K562 (cell line): Measurements from ENCODE around the gene ARR3. TPM values are rescaled to one million over a fixed set of nuclear protein-coding genes. Genes with fewer than 3 reads are reported as not detected.
"Not testable (repeated sequence)": the region's sequence is repeated elsewhere in the genome, so short reads cannot be mapped to it uniquely, and the experiment has no call there.

Experiments
- ATAC-seq: fragments of 200-7000 bp; cut with Tn5 transposase; 3 replicates; pipeline ENCODE4 v1.9.1; 2020; ENCODE audit warnings: moderate library complexity
- BruUV-seq: library from RNA; stranded (reverse); fragments of 400-500 nt; replicated peaks from 2 replicates; lab custom pipeline; 2021; lab: Mats Ljungman, UMichigan
- CTCF ChIA-PET: fragments of 300-600 bp; formaldehyde crosslinking; extraction: SDS; loops from one replicate; lab custom pipeline; 2021; ENCODE audit warnings: low intra/inter-chr PET ratio; lab: Yijun Ruan, JAX
- POLR2A ChIA-PET: fragments of 300-600, 350-650 bp; sonication (Branson Sonifier 250); formaldehyde crosslinking; extraction: SDS; loops from one replicate; lab custom pipeline; 2021; ENCODE audit warnings: antibody characterized with exemption, inconsistent platforms; lab: Yijun Ruan, JAX
- DNase-seq, 4 experiments: peaks; one replicate each; pipeline versions ENCODE4 v3.0.0 to v3.0.0-alpha.2; 2011 to 2018; ENCODE audit warnings: low spot score in 3 of 4, mixed read lengths in 3 of 4; ENCODE audit errors: extremely low read depth in 1 of 4
- FAIRE-seq: peaks from 2 replicates; lab custom pipeline; 2011; peaks lifted over from hg19 to GRCh38; lab: Jason Lieb, UNC
- H2AFZ ChIP-seq: 2 replicates; pipeline ENCODE4 v1.6.0; 2011; ENCODE audit warnings: low read depth, low read length, control low read depth, inconsistent platforms
- H3K27ac ChIP-seq: fragments of 200-600 bp; 3 replicates; pipeline ENCODE4 v1.8.0; 2011; ENCODE audit warnings: low read depth, mild to moderate bottlenecking, control low read depth, inconsistent platforms, low read length, moderate library complexity, mixed read lengths; ENCODE audit errors: extremely low read depth
- H3K27me3 ChIP-seq, 2 experiments: fragments of 300-600 bp in 1 of 2; 2 replicates in 1 of 2; 3 replicates in 1 of 2; pipeline versions ENCODE4 v1.6.0 to v1.8.0; 2011; ENCODE audit warnings: inconsistent platforms in 2 of 2, low read length in 2 of 2, mild to moderate bottlenecking in 1 of 2, mixed read lengths in 1 of 2, moderate library complexity in 1 of 2; ENCODE audit not compliant: control insufficient read depth in 2 of 2, insufficient read depth in 2 of 2
- H3K36me3 ChIP-seq: fragments of 300-600 bp; 3 replicates; pipeline ENCODE4 v1.8.0; 2011; ENCODE audit warnings: mild to moderate bottlenecking, low read length, inconsistent platforms; ENCODE audit not compliant: control insufficient read depth, insufficient read depth
- H3K4me1 ChIP-seq, 2 experiments: fragments of 200-600 bp in 1 of 2; replicated peaks in 1 of 2; 2 replicates in 1 of 2; 3 replicates in 1 of 2; pipeline versions ENCODE4 v1.5.1 to v1.8.0; 2011; ENCODE audit warnings: inconsistent platforms in 2 of 2, low read length in 2 of 2, mild to moderate bottlenecking in 1 of 2, mixed read lengths in 1 of 2, moderate library complexity in 1 of 2; ENCODE audit not compliant: control insufficient read depth in 2 of 2, insufficient read depth in 2 of 2
- H3K4me2 ChIP-seq: 2 replicates; pipeline ENCODE4 v1.6.1; 2011; ENCODE audit warnings: low read length, control low read depth, inconsistent platforms, mixed read lengths; ENCODE audit not compliant: insufficient read depth
- H3K4me3 ChIP-seq: fragments of 200-600 bp; sonication (generic), shearing (Covaris generic); 2 replicates; pipeline ENCODE4 v1.5.1; 2016; ENCODE audit warnings: control low read depth, inconsistent platforms
- H3K79me2 ChIP-seq: fragments of 200-600 bp; 3 replicates; pipeline ENCODE4 v1.8.0; 2011; ENCODE audit warnings: low read length, inconsistent platforms; ENCODE audit not compliant: control insufficient read depth, insufficient read depth
- H3K9ac ChIP-seq, 2 experiments: 2 replicates each; pipeline versions ENCODE4 v1.6.0 to v1.6.1; 2011; ENCODE audit warnings: low read depth in 2 of 2, low read length in 2 of 2, control low read depth in 1 of 2, inconsistent platforms in 1 of 2, mild to moderate bottlenecking in 1 of 2, mixed read lengths in 1 of 2; ENCODE audit not compliant: insufficient read depth in 1 of 2
- H3K9me1 ChIP-seq: one replicate; pipeline ENCODE4 v1.6.0; 2011; ENCODE audit warnings: inconsistent platforms, mild to moderate bottlenecking, low read length, moderate library complexity; ENCODE audit not compliant: control insufficient read depth, insufficient read depth
- H3K9me3 ChIP-seq: replicated peaks from 2 replicates; pipeline ENCODE4 v1.5.1; 2011; ENCODE audit warnings: low read depth, low read length, inconsistent platforms; ENCODE audit not compliant: control insufficient read depth, insufficient read depth
- H4K20me1 ChIP-seq: replicated peaks from 2 replicates; pipeline ENCODE4 v1.6.1; 2011; ENCODE audit warnings: low read length, inconsistent platforms, mixed read lengths; ENCODE audit not compliant: control insufficient read depth, insufficient read depth
- ZNF124 ChIP-seq: sonication (generic); formaldehyde crosslinking; IDR thresholded peaks from 2 replicates; pipeline ENCODE4 v1.8.1; 2022; ENCODE audit warnings: missing genetic modification reagents
- ZNF384 ChIP-seq: IDR thresholded peaks from 2 replicates; pipeline ENCODE4 v1.6.1; 2012; ENCODE audit warnings: low read depth, low read length, improper control_type of control experiment
- WGBS: fragments of 100-300 bp; shearing (Covaris generic); methylation state at CpG from one replicate; pipeline ENCODE4 v1.1.6; 2016; ENCODE audit warnings: low coverage, mixed read lengths; ENCODE audit not compliant: insufficient coverage; ENCODE audit errors: missing lambda C conversion rate; 5-methylcytosine and 5-hydroxymethylcytosine counted together
- in situ Hi-C: fragments of 300-500 bp; cut with MboI; formaldehyde crosslinking; loops from 4 replicates; pipeline ENCODE4 v1.15.0; 2018; ENCODE audit warnings: inconsistent platforms, mixed read lengths
- intact Hi-C: fragments of 100-400 bp; cut with micrococcal nuclease; formaldehyde crosslinking; loops from 2 replicates; pipeline ENCODE4 v1.14.2; 2022
- polyA plus RNA-seq, 8 experiments: library from polyadenylated mRNA; depleted of rRNA in 4 of 8; stranded (reverse) in 5 of 8; unstranded in 3 of 8; fragments of >200 nt; fragmentation: Nextera tagmentation in 2 of 8; fragmentation: Illumina TruSeq in 1 of 8; extraction: Ambion mirVana in 2 of 8; extraction: Trizol in 1 of 8; gene quantifications; 2 replicates each; pipeline versions ENCODE4 v1.2.1 to v1.2.3, GENCODE V29; 2011 to 2014; ENCODE audit warnings: inconsistent platforms in 1 of 8, missing spikeins in 1 of 8
- total RNA-seq, 7 experiments: library from RNA; depleted of rRNA in 6 of 7; stranded (reverse); fragments of >200 nt in 6 of 7; fragmentation: Illumina TruSeq in 2 of 7; extraction: Trizol in 2 of 7; gene quantifications; 2 replicates each; pipeline versions ENCODE4 v1.2.1 to v1.2.3, GENCODE V29; 2011 to 2021; ENCODE audit warnings: low replicate concordance in 1 of 7
- TF ChIP-seq, protein P1 (sequence below), 3 experiments: IDR thresholded peaks in 2 of 3; conservative IDR thresholded peaks in 1 of 3; 2 replicates each; pipeline ENCODE4 v1.5.1; 2011 to 2012; ENCODE audit warnings: low read length in 3 of 3, mild to moderate bottlenecking in 3 of 3, control low read depth in 2 of 3, improper control_type of control experiment in 1 of 3, inconsistent platforms in 1 of 3, low read depth in 1 of 3, mixed read lengths in 1 of 3, moderate library complexity in 1 of 3; ENCODE audit not compliant: insufficient read depth in 2 of 3

ARR3 gene
- total and polyA plus RNA-seq, 9 of the 15 experiments (the other 6 are each of a cell fraction or from before 2014, with no cell fraction given) = not detected

DNA sequence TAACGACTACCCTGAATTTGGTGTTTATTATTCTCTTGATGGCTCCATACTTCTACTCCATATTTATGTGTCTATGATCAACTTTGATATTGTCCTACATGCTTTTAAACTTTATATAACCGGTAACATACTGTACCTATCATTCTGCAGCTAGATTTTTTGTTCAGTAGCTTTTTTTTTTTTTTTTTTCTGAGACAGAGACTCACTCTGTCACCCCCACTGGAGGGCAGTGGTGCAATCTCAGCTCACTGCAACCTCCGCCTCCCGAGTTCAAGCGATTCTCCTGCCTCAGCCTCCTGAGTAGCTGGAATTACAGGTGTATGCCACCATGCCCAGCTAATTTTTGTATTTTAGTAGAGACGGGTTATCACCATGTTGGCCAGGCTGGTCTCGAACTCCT is 5.9 kb downstream of the ARR3 start:
- peaks cover 0 to 15% of the 10 kb centered on the region in 2 experiments; a peak in 3 of 5 replicates for H3K27me3 ChIP-seq
- H3K9me3 ChIP-seq, H3K9ac ChIP-seq, POLR2A ChIA-PET, H4K20me1 ChIP-seq, H2AFZ ChIP-seq, H3K4me3 ChIP-seq, H3K79me2 ChIP-seq, H3K36me3 ChIP-seq, FAIRE-seq, H3K4me2 ChIP-seq: not testable (repeated sequence)
- DNase-seq = peak in 1 of 4 experiments; percentile 4
- CTCF ChIA-PET = interaction anchor here (0.8 kb wide), 1 partner anchor 160 kb away, joined by 3 read pairs; no protein-coding TSS in a partner anchor
- 2% methylated on average over 7 of the region's 7 CpGs for WGBS
- TF ChIP-seq ZNF384 = peak; percentile 58; the same call in 1 of the 2 replicates
- TF ChIP-seq, protein P1, sequence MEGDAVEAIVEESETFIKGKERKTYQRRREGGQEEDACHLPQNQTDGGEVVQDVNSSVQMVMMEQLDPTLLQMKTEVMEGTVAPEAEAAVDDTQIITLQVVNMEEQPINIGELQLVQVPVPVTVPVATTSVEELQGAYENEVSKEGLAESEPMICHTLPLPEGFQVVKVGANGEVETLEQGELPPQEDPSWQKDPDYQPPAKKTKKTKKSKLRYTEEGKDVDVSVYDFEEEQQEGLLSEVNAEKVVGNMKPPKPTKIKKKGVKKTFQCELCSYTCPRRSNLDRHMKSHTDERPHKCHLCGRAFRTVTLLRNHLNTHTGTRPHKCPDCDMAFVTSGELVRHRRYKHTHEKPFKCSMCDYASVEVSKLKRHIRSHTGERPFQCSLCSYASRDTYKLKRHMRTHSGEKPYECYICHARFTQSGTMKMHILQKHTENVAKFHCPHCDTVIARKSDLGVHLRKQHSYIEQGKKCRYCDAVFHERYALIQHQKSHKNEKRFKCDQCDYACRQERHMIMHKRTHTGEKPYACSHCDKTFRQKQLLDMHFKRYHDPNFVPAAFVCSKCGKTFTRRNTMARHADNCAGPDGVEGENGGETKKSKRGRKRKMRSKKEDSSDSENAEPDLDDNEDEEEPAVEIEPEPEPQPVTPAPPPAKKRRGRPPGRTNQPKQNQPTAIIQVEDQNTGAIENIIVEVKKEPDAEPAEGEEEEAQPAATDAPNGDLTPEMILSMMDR (IDR thresholded peaks at IDR 0.05 in 2 of 3, conservative IDR thresholded peaks at IDR 0.05 in 1 of 3; ENCODE audit: insufficient read depth in 2 of 3, low read depth in 1 of 3, low read length in 3 of 3) = peak in 1 of 3 experiments; percentile 7; a peak in 1 of 6 replicates
- TF ChIP-seq, all 486 proteins: peak for 2; not testable (repeated sequence) for 484
- ATAC-seq, intact Hi-C loops, in situ Hi-C loops, H3K4me1 ChIP-seq, BruUV-seq, H3K9me1 ChIP-seq, H3K27ac ChIP-seq: not testable (repeated sequence)

- no TSS peak for BruUV-seq
- no peak for DNase-seq
- no peak for FAIRE-seq
Measured at GRCh38 chrX:70279081-70279480, 10.9 kb downstream of the ARR3 start.

More at GRCh38 chrX:70279081-70279480, 10.9 kb downstream of the ARR3 start:
- Histone ChIP-seq H3K9me3 (no peaks in the 10 kb centered on the region), H3K27me3 (peaks cover 3 to 22% of the 10 kb centered on the region in 2 experiments; a peak in 2 of 5 replicates), H4K20me1 (no peaks in the 10 kb centered on the region), H3K9ac (no peak overlapping the region), H3K27ac (no peak overlapping the region), H3K9me1 (no peaks in the 10 kb centered on the region), H3K36me3 (no peaks in the 10 kb centered on the region), H2AFZ (no peak overlapping the region), H3K4me2 (no peak overlapping the region), H3K79me2 (no peaks in the 10 kb centered on the region), H3K4me3 (no peak overlapping the region), H3K4me1 (peaks cover 0 to 4% of the 10 kb centered on the region in 2 experiments; a peak in 1 of 5 replicates)
- TF ChIP-seq ZNF124 (CRISPR knock-in tag) = no peak
- 14% methylated on average over 2 of the region's 3 CpGs for WGBS
- in situ Hi-C loops = no loop called here
- ChIA-PET CTCF (no interaction called here), POLR2A (no interaction called here)
- no peak for ATAC-seq
- intact Hi-C loops = no loop called here
